GM21360 (cell line): ENCODE data around the gene TMIE.

Experiments
- ATAC-seq: cut with Tn5 transposase; IDR thresholded peaks from one replicate; pipeline ENCODE4 v1.9.1; 2021; ENCODE audit warnings: mild to moderate bottlenecking, moderate library complexity; ENCODE audit not compliant: unreplicated experiment

TMIE gene

DNA sequence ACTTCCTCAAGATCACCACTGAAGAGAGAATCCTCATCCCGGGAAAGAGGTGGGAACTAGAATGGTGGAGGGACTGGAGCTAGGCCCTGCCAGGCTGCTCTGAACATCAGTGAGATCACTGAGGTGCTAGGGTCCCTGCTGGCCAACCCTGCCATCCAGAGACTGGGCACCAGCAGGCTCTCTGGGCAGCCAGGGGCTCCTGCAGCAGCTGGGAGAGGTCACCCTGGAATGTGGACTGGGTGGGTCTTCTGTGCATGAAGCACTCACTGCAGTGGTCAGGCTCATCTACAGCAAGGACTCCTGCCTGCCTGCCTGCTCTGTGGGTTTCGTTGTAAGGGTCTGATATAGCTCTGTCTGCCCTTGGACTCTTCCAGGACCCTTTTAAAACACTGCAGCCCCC lies 32.6 kb upstream of the TMIE start:
- ATAC-seq = no peak

- no peak for ATAC-seq
Measured at GRCh38 chr3:46669191-46669999, 31.8 kb upstream of the TMIE start.

DNA sequence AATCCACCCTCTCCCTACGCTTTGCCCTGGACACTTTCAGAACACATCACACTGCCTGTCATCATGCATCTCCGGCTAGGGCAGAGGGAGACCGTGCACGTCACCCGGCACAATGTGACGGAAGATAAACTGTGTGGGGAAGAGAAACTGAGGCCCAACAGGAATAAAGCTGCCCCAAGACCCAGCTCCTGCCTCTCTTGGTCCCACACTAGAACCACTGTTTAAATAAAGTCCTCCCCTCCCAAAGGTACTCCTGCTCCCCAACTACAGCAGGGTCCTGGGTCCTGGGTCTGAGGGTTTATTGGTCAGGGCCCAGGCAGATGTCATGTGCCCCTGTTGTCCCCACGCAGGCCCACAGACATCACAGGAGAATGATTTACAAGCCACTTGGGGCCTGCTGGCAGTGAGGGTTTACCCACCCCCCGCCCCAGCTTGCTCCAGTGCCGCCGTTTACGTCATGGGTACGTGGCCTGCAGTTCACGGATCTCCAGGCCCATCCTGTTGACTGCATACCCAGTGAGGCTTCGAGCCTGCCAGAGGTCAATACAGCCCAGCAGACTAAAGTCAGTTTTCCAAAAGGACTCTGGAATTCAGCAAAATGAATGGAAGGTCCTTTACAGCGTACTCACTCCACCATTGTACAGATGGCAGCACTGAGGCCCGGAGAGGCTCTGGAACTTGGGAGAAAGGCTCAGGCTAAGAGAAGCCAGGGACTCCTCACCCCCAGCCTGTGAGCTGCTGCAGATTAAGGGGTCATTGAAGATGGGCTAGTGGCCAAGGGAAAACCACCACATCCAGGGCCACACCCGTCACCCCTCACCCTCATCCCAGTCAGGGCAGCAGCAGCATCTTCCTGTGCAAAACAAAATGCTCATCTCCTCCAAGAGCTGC lies 30.9 kb upstream of the TMIE start:
- ATAC-seq = no peak

DNA sequence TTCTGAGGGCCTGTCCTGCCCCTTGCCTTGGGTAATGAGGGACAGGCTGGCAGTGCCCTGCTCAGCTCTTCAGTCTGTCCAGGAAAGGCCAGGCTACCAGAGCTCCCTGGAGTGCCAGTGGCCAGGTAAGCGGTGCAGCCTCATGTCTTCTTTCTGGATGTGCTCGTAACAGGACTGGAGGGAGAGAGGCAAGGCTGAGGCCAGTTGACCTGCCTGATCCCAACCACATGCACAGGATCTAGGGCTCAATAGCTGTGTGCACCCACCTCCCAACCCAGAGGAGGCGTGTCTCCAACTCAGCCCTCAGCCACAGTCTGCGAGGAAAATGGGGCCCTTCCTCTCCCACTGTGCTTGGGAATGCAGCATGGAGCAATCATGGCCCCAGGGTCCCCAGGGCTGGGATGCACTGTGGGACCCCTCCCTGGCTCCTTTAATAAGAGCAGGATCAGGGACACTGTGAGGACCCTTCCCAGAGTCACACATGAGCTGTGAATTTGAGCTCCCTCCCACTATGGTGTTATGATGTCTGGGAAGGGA lies 30.2 kb upstream of the TMIE start:
- ATAC-seq = no peak

- no peak for ATAC-seq
Measured at GRCh38 chr3:46671541-46672348, 29.4 kb upstream of the TMIE start.

DNA sequence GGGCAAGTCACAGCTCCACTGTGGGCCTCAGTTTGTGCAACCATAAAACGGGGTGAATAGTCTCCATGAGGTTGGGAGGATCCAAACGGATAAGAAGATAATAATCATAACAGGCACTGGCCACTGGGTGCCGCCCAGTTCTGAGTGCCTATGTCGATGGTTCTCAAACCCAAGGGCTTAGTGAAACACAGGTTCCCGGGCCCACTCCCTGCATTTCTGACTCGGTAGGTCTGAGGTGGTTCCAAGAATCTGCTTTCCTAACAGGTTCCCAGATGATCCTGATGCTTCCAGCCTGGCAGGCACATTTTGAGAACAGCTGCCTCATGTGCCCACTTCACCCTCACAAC lies 28.9 kb upstream of the TMIE start:
- ATAC-seq = no peak

DNA sequence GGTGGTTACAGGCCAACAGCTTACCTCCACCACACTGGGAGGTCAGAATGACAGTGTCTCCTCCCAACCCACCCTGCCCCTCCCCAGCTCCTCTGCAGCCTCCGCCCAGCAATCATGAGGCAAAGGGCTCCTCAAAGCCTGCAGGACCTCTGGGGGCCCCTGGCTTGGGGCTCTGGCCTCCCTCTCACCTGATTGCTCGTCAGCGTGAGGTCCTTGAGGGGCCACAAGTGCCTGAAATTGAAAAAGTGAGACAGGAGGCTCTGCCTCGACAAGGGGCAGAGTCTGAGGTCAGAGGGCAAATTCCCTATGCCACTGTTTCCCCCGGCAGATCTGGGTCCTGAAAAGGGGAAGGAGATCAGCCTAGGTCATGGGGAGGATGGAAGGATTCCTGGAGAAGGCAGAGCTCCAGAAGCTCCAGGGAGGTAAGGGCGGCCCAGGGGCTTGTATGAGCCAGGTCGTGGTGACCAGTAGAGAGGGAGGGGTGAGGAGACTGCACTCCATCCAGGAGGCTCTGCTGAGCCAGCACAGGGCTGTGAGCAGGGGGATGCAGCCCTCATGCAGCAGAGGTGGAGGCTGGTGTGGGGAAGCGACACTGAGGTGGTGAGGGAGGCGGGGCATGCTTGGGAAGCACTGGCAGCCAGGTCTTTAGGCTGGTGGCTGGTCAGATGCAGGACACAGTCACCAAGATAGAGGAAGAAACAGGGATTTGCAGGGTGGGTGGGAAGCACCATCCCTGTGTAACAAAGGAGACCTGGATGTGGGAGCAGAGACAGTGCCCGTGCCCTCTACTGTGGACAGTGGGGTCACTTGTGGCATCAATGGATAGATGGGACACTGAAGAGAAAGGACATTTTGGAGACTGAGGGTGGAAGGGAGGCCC lies 27.8 kb upstream of the TMIE start:
- ATAC-seq = no peak

DNA sequence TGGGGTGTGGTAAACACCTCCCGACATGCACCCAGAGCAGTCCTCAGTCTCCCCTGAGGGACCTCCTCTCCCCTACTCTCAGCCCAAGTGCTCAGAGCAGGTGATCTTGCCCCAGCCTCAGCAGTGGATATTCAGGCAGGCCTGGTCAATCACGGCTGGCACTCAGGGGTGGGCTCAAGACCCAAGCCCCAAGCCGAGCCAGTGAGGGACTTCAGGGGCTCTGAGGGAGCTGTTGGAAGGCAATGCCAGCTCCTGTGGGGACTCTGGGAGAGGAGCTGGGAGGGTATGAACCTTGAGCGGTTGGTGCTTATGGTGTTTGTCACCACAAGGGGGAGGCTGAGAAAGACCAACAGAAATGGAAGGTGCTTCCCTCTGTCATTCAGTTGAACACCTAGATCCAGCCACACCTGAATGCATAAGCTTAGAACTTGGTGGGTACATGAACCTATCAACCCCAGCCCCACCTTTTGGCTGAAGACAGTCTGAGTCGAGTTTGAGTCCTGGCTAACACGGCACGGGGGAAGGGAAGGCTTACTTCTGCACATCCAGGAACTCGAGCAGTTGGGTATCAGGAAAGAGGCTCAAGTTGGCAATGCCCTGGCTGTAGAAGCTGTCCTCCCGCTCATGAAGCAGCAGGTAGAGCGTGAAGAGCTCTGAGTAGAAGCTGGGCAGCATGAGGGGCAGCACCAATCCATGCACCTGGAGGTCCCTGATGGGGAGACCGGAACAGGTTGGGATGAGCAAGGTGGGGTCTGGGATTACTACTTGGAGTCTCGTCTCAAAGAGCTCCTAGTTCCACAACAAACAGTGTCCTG lies 27.0 kb upstream of the TMIE start:
- no peak for ATAC-seq

- ATAC-seq = no peak
Measured at GRCh38 chr3:46675426-46675825, 25.8 kb upstream of the TMIE start.

GRCh38 chr3:46675843-46676567 lies 25.2 kb upstream of the TMIE start:
- no peak for ATAC-seq

GRCh38 chr3:46676601-46677410 lies 24.4 kb upstream of the TMIE start:
- no peak for ATAC-seq

DNA sequence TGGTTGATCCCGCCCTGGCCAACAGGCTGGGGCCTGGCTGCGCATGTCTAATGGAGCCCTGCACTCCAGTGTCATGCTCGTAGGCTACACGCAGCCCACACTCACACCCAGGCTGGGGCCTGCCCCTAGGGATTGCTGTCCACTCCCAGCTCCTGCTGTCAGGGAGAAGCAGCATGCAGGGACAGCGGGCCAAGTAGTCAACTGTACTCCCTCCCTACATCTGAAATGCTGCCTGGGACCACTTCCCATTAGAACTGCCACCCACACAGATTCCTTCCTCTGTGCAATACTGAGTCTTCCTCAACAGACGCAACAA lies 23.8 kb upstream of the TMIE start:
- ATAC-seq = no peak

- ATAC-seq = no peak
Measured at GRCh38 chr3:46678280-46678679, 22.9 kb upstream of the TMIE start.

DNA sequence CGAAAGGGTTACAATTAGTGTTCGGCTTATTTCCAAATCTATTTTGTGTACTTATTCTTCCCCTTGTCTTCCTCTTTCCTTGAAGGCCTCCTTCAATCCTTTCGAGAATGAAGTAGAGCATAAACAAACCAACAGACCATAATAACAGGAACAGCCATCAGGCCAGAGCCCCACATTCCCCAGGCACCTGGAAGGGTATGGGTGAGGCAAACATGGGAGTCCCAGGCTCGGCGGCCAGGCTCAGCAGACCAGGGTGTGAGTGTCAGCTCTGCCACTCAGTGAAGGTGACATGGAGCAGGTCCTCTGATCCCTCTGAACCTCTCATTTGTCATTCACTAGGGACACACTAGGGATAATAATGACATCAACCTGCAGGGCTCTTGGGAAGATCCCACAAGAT lies 21.5 kb upstream of the TMIE start:
- no peak for ATAC-seq

GRCh38 chr3:46680298-46680826 lies 20.8 kb upstream of the TMIE start:
- ATAC-seq = no peak

DNA sequence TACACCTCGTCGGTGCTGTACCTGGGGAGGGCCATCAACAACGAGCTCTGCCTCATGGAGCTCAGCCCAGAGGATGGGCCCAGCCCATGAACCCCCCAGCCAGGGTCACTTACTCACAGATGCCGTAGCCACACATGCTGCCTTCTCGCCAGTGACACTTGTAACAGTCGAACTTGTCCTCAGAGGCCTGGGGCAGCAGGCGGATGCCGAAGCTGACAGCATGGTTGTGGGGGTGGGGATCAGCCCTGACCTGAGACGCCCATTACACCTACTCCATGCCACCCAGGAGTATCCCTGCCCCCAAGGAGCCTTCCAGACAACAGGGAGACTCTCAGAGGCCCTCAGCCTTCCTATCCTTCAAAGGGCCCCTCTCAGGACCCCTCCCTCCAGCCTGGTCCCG lies 19.8 kb upstream of the TMIE start:
- no peak for ATAC-seq

- no peak for ATAC-seq
Measured at GRCh38 chr3:46681856-46682540, 19.2 kb upstream of the TMIE start.
